Testis (tissue), 2 donors: ENCODE results near the gene RNF121.

Source experiments
- CTCF ChIP-seq, 3 experiments: fragments of 450-650 bp in 2 of 3; fragments of 200-600 bp in 1 of 3; sonication (generic) in 1 of 3; IDR thresholded peaks; one replicate each; pipeline ENCODE4 v1.5.1; 2016 to 2019; ENCODE audit warnings: antibody characterized with exemption in 3 of 3, mild to moderate bottlenecking in 2 of 3, moderate library complexity in 1 of 3
- POLR2A ChIP-seq: fragments of 450-650 bp; IDR thresholded peaks from one replicate; pipeline ENCODE4 v1.6.1; 2017; ENCODE audit warnings: antibody characterized with exemption, mild to moderate bottlenecking, moderate library complexity

- TF ChIP-seq CTCF (IDR thresholded peaks at IDR 0.05) (no peak), POLR2A (no peak)
Measured at GRCh38 chr11:71948314-71949027, 19.6 kb downstream of the RNF121 start.
